ENCODE data around the gene ARFGAP2. TPM values are rescaled to one million over a fixed set of nuclear protein-coding genes. Genes with fewer than 3 reads are reported as not detected.

Gene ARFGAP2
- polyA plus RNA-seq, 1 of the 3 experiments (the other 2 are of a cell fraction): 52.5 TPM

DNA sequence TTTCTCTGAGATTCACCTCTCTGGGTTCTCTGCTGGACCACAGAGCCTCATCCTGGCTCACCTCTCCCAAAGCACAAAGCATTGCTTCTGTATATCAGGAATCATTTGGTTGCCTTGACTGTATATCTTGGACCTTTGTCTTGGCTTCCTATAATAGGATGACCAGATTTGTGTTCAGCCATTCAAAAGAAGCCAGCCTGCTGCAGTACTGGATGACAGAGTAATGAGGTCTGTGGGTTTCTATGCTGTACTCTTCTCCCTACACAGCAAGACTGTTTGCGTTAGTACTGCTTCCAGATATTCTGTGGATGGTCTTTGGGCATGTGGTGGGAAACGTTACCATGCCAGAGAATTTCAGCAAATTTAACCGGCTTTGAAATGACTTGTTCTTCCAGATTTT, 39.8 kb downstream of the ARFGAP2 start (continued):
- TF ChIP-seq EP300 (IDR thresholded peaks at IDR 0.05; ENCODE audit: borderline replicate concordance in 1 of 2, low read depth in 1 of 2, low read length in 1 of 2) (no peak), RXRA (IDR thresholded peaks at IDR 0.05; ENCODE audit: borderline replicate concordance, low read depth) (no peak)
- TF ChIP-seq, protein P1, sequence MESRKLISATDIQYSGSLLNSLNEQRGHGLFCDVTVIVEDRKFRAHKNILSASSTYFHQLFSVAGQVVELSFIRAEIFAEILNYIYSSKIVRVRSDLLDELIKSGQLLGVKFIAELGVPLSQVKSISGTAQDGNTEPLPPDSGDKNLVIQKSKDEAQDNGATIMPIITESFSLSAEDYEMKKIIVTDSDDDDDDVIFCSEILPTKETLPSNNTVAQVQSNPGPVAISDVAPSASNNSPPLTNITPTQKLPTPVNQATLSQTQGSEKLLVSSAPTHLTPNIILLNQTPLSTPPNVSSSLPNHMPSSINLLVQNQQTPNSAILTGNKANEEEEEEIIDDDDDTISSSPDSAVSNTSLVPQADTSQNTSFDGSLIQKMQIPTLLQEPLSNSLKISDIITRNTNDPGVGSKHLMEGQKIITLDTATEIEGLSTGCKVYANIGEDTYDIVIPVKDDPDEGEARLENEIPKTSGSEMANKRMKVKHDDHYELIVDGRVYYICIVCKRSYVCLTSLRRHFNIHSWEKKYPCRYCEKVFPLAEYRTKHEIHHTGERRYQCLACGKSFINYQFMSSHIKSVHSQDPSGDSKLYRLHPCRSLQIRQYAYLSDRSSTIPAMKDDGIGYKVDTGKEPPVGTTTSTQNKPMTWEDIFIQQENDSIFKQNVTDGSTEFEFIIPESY (IDR thresholded peaks at IDR 0.05; ENCODE audit: borderline replicate concordance, low read depth): no peak
- TF ChIP-seq, protein P2, sequence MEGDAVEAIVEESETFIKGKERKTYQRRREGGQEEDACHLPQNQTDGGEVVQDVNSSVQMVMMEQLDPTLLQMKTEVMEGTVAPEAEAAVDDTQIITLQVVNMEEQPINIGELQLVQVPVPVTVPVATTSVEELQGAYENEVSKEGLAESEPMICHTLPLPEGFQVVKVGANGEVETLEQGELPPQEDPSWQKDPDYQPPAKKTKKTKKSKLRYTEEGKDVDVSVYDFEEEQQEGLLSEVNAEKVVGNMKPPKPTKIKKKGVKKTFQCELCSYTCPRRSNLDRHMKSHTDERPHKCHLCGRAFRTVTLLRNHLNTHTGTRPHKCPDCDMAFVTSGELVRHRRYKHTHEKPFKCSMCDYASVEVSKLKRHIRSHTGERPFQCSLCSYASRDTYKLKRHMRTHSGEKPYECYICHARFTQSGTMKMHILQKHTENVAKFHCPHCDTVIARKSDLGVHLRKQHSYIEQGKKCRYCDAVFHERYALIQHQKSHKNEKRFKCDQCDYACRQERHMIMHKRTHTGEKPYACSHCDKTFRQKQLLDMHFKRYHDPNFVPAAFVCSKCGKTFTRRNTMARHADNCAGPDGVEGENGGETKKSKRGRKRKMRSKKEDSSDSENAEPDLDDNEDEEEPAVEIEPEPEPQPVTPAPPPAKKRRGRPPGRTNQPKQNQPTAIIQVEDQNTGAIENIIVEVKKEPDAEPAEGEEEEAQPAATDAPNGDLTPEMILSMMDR (IDR thresholded peaks at IDR 0.05): no peak

DNA sequence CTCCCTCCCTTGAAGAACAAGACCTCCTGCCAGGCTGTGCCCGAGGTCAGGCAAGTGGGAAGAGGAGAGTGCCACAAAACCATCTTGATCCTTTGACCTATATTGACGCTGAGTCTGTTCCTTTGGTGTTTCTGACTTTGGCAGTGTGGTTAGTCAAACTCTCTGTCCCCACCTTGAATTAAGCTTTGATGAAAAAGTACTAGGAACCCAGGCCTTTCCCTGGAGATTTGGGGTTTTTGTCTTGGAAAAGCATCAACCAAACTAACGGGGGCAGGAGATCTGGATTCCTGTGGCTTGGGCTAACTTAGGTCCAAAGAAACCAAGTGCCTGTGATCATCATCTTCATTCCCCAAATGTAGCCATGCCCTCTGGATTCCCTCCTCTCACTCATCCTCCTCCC, 40.4 kb downstream of the ARFGAP2 start:
- no peak overlapping the region for H3K9ac ChIP-seq
- ChIA-PET POLR2A (no interaction called here), CTCF (no interaction called here)
- H3K4me1 ChIP-seq (ENCODE audit: control insufficient read depth in 1 of 2, insufficient read depth in 2 of 2, low read depth in 1 of 2, low read length in 1 of 2): peaks cover 0 to 3% of the 10 kb centered on the region in 2 experiments; a peak in 1 of 4 replicates
- no peak overlapping the region for H3K4me2 ChIP-seq
- TF ChIP-seq ELF1 (IDR thresholded peaks at IDR 0.05) (no peak), RAD21 (IDR thresholded peaks at IDR 0.05; ENCODE audit: low read length) (no peak), JUND (IDR thresholded peaks at IDR 0.05) (no peak), TEAD4 (IDR thresholded peaks at IDR 0.05; ENCODE audit: borderline replicate concordance, insufficient read depth) (no peak), GABPA (IDR thresholded peaks at IDR 0.05; ENCODE audit: low read depth) (no peak), FOSL2 (IDR thresholded peaks at IDR 0.05; ENCODE audit: borderline replicate concordance, low read depth) (no peak), GATA2 (CRISPR knock-in tag; IDR thresholded peaks at IDR 0.05) (no peak)
- TF ChIP-seq, protein P3, sequence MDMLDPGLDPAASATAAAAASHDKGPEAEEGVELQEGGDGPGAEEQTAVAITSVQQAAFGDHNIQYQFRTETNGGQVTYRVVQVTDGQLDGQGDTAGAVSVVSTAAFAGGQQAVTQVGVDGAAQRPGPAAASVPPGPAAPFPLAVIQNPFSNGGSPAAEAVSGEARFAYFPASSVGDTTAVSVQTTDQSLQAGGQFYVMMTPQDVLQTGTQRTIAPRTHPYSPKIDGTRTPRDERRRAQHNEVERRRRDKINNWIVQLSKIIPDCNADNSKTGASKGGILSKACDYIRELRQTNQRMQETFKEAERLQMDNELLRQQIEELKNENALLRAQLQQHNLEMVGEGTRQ (IDR thresholded peaks at IDR 0.05; ENCODE audit: borderline replicate concordance, low read depth, low read length): no peak
- TF ChIP-seq, protein P4, sequence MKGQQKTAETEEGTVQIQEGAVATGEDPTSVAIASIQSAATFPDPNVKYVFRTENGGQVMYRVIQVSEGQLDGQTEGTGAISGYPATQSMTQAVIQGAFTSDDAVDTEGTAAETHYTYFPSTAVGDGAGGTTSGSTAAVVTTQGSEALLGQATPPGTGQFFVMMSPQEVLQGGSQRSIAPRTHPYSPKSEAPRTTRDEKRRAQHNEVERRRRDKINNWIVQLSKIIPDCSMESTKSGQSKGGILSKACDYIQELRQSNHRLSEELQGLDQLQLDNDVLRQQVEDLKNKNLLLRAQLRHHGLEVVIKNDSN (IDR thresholded peaks at IDR 0.05; ENCODE audit: borderline replicate concordance, low read depth): no peak
- no peaks in the 10 kb centered on the region for H3K27me3 ChIP-seq (ENCODE audit: insufficient read depth)
- H3K27ac ChIP-seq (ENCODE audit: low read depth in 2 of 2, low read length in 1 of 2): no peak overlapping the region
- WGBS (ENCODE audit: low lambda C conversion rate): 81% methylated on average over 2 of the region's 3 CpGs
- H3K4me3 ChIP-seq (ENCODE audit: low read depth in 2 of 2, low read length in 1 of 2): no peak overlapping the region
- no peaks in the 10 kb centered on the region for H3F3A ChIP-seq (replicated peaks; ENCODE audit: insufficient read depth)
- H4K20me1 ChIP-seq (ENCODE audit: insufficient read depth): no peaks in the 10 kb centered on the region
- H3K9me2 ChIP-seq: no peaks in the 10 kb centered on the region
- no peak overlapping the region for H2AFZ ChIP-seq (ENCODE audit: low read depth)
- H3K9me3 ChIP-seq: no peaks in the 10 kb centered on the region
- H3K36me3 ChIP-seq (replicated peaks in 1 of 2; ENCODE audit: control insufficient read depth in 1 of 2, insufficient read depth in 2 of 2, low read length in 1 of 2): peaks cover 4 to 22% of the 10 kb centered on the region in 2 experiments
- no peaks in the 10 kb centered on the region for H3K79me2 ChIP-seq (ENCODE audit: insufficient read depth)
- no peak for DNase-seq

Measured in SK-N-SH (cell line).